ENCODE results near the gene FIG4. TPM values are rescaled to one million over a fixed set of nuclear protein-coding genes. Genes with fewer than 3 reads are reported as not detected.

The FIG4 gene
- total RNA-seq, 1 experiment from 2014 or later, result 7.3 TPM

- intact Hi-C loops (cut with micrococcal nuclease; ENCODE audit: unreplicated experiment), result no loop called here
- Mint-ChIP-seq H3K27ac (ENCODE audit: unreplicated experiment) (no peak overlapping the region), H3K36me3 (ENCODE audit: insufficient read depth, unreplicated experiment) (no peaks in the 10 kb centered on the region), H3K4me1 (ENCODE audit: low read depth, unreplicated experiment) (no peaks in the 10 kb centered on the region), H3K4me3 (ENCODE audit: unreplicated experiment) (no peak overlapping the region), H3K9me3 (ENCODE audit: unreplicated experiment) (no peaks in the 10 kb centered on the region), H3K27me3 (ENCODE audit: insufficient read depth, unreplicated experiment) (no peaks in the 10 kb centered on the region)
- no peaks in the 10 kb centered on the region for H3K27me3 ChIP-seq (replicated peaks; ENCODE audit: control insufficient read depth, insufficient read depth, low read length)
- TF ChIP-seq CTCF (IDR thresholded peaks at IDR 0.05; ENCODE audit: insufficient read depth in 1 of 2, low read depth in 1 of 2, low read length in 1 of 2, severe bottlenecking in 1 of 2, unreplicated experiment in 1 of 2), result no peak
- no TSS peak for BruUV-seq (replicated peaks)
- H3K9me3 ChIP-seq, result no peaks in the 10 kb centered on the region
- no peaks in the 10 kb centered on the region for H3K4me1 ChIP-seq
- H3K36me3 ChIP-seq (ENCODE audit: control insufficient read depth, insufficient read depth, low read length), result no peaks in the 10 kb centered on the region
- ChIA-PET POLR2A (no interaction called here), CTCF (no interaction called here)
- no peak for DNase-seq
- no peak overlapping the region for H3K4me3 ChIP-seq (ENCODE audit: low read depth, low read length)
These were observed 150.8 kb downstream of the FIG4 start for GRCh38 chr6:109841869-109842268.

GRCh38 chr6:109852713-109853112 is 161.6 kb downstream of the FIG4 start:
- H3K27me3 ChIP-seq (replicated peaks; ENCODE audit: control insufficient read depth, insufficient read depth, low read length), result no peaks in the 10 kb centered on the region
- no TSS peak for BruUV-seq (replicated peaks)
- TF ChIP-seq CTCF (IDR thresholded peaks at IDR 0.05; ENCODE audit: insufficient read depth in 1 of 2, low read depth in 1 of 2, low read length in 1 of 2, severe bottlenecking in 1 of 2, unreplicated experiment in 1 of 2), result no peak
- no peak overlapping the region for H3K4me3 ChIP-seq (ENCODE audit: low read depth, low read length)
- H3K27ac Mint-ChIP-seq (ENCODE audit: unreplicated experiment), result no peak overlapping the region
- no peaks in the 10 kb centered on the region for H3K4me1 ChIP-seq
- H3K36me3 Mint-ChIP-seq (ENCODE audit: insufficient read depth, unreplicated experiment), result no peaks in the 10 kb centered on the region
- no peaks in the 10 kb centered on the region for H3K27me3 Mint-ChIP-seq (ENCODE audit: insufficient read depth, unreplicated experiment)
- H3K9me3 ChIP-seq, result no peaks in the 10 kb centered on the region
- no peak overlapping the region for H3K4me3 Mint-ChIP-seq (ENCODE audit: unreplicated experiment)
- DNase-seq, result no peak
- CTCF ChIA-PET, result no interaction called here
- POLR2A ChIA-PET, result no interaction called here
- H3K36me3 ChIP-seq (ENCODE audit: control insufficient read depth, insufficient read depth, low read length), result no peaks in the 10 kb centered on the region
- H3K9me3 Mint-ChIP-seq (ENCODE audit: unreplicated experiment), result no peaks in the 10 kb centered on the region
- H3K4me1 Mint-ChIP-seq (ENCODE audit: low read depth, unreplicated experiment), result no peaks in the 10 kb centered on the region
- intact Hi-C loops (cut with micrococcal nuclease; ENCODE audit: unreplicated experiment), result no loop called here

- H3K4me3 ChIP-seq (ENCODE audit: low read depth, low read length), result no peak overlapping the region
- Mint-ChIP-seq H3K4me1 (ENCODE audit: low read depth, unreplicated experiment) (no peaks in the 10 kb centered on the region), H3K27me3 (ENCODE audit: insufficient read depth, unreplicated experiment) (no peaks in the 10 kb centered on the region), H3K4me3 (ENCODE audit: unreplicated experiment) (no peak overlapping the region), H3K36me3 (ENCODE audit: insufficient read depth, unreplicated experiment) (no peaks in the 10 kb centered on the region), H3K27ac (ENCODE audit: unreplicated experiment) (no peak overlapping the region), H3K9me3 (ENCODE audit: unreplicated experiment) (no peaks in the 10 kb centered on the region)
- DNase-seq, result no peak
- intact Hi-C loops (cut with micrococcal nuclease; ENCODE audit: unreplicated experiment), result no loop called here
- no peaks in the 10 kb centered on the region for H3K27me3 ChIP-seq (replicated peaks; ENCODE audit: control insufficient read depth, insufficient read depth, low read length)
- ChIA-PET CTCF (no interaction called here), POLR2A (no interaction called here)
- no TSS peak for BruUV-seq (replicated peaks)
- no peaks in the 10 kb centered on the region for H3K9me3 ChIP-seq
- no peaks in the 10 kb centered on the region for H3K36me3 ChIP-seq (ENCODE audit: control insufficient read depth, insufficient read depth, low read length)
- TF ChIP-seq CTCF (IDR thresholded peaks at IDR 0.05; ENCODE audit: insufficient read depth in 1 of 2, low read depth in 1 of 2, low read length in 1 of 2, severe bottlenecking in 1 of 2, unreplicated experiment in 1 of 2), result no peak
- no peaks in the 10 kb centered on the region for H3K4me1 ChIP-seq
These were observed 162.3 kb downstream of the FIG4 start for GRCh38 chr6:109853426-109853825.

Measured in Caco-2 (cell line).